ENCODE data around the gene GABARAP.

The GABARAP gene

GRCh38 chr17:7218166-7218565, 24.1 kb downstream of the GABARAP start:
- Histone ChIP-seq H4K91ac (ENCODE audit: low read depth, low read length) (peak overlapping the region; percentile 73), H4K8ac (ENCODE audit: low read depth, low read length) (peak overlapping the region; percentile 68)

GRCh38 chr17:7217113-7217987, 24.9 kb downstream of the GABARAP start:
- Histone ChIP-seq H2AK5ac (ENCODE audit: low read length) (peak overlapping the region; percentile 86), H4K12ac (ENCODE audit: low read depth, low read length) (no peak overlapping the region), H2BK12ac (ENCODE audit: low read length) (peak overlapping the region; percentile 80), H2AFZ (ENCODE audit: insufficient read depth, low read length, poor library complexity) (no peak overlapping the region), H4K91ac (ENCODE audit: low read depth, low read length) (peak overlapping the region; percentile 73), H2BK120ac (ENCODE audit: insufficient read depth, low read length, poor library complexity) (peak overlapping the region; percentile 16), H3K27ac (ENCODE audit: low read depth, low read length) (no peak overlapping the region), H3K27me3 (ENCODE audit: insufficient read depth, low read length) (no peaks in the 10 kb centered on the region), H3K18ac (ENCODE audit: low read length) (peak overlapping the region; percentile 5), H3K9me3 (ENCODE audit: insufficient read depth, low read depth, low read length) (no peaks in the 10 kb centered on the region), H3K4me1 (ENCODE audit: control insufficient read depth in 1 of 2, insufficient read depth in 2 of 2, low read length in 2 of 2) (peaks cover 44 to 55% of the 10 kb centered on the region in 2 experiments), H3K23ac (ENCODE audit: low read length) (no peak overlapping the region), H3K14ac (ENCODE audit: low read length) (no peak overlapping the region), H3K4me3 (ENCODE audit: low read depth, low read length) (peak overlapping the region; percentile 16), H3K36me3 (ENCODE audit: control insufficient read depth in 1 of 2, insufficient read depth in 2 of 2, low read length in 2 of 2) (peaks cover 15 to 18% of the 10 kb centered on the region in 2 experiments), H3K79me2 (ENCODE audit: control insufficient read depth, insufficient read depth, low read length, poor library complexity) (peaks cover 10% of the 10 kb centered on the region), H4K8ac (ENCODE audit: low read depth, low read length) (peak overlapping the region; percentile 68), H3K4me2 (ENCODE audit: low read length) (peak overlapping the region; percentile 60), H3K4ac (ENCODE audit: low read depth, low read length) (peak overlapping the region; percentile 28), H3K9ac (ENCODE audit: low read length) (no peak overlapping the region), H3K79me1 (ENCODE audit: low read length) (peaks cover 26% of the 10 kb centered on the region), H2BK5ac (ENCODE audit: low read depth, low read length, poor library complexity) (peak overlapping the region; percentile 11)
- whole genome bisulfite sequencing (ENCODE audit: extremely low coverage, insufficient coverage, insufficient read length) = no CpG with 5 or more reads among the region's 32 CpGs
- no peak for DNase-seq

More at GRCh38 chr17:7218166-7218565, 24.1 kb downstream of the GABARAP start:
- peak overlapping the region; percentile 80 for H2BK12ac ChIP-seq (ENCODE audit: low read length)
- peaks cover 10% of the 10 kb centered on the region for H3K79me2 ChIP-seq (ENCODE audit: control insufficient read depth, insufficient read depth, low read length, poor library complexity)
- peaks cover 26% of the 10 kb centered on the region for H3K79me1 ChIP-seq (ENCODE audit: low read length)
- no peak overlapping the region for H3K9ac ChIP-seq (ENCODE audit: low read length)
- no peak overlapping the region for H3K23ac ChIP-seq (ENCODE audit: low read length)
- H2AK5ac ChIP-seq (ENCODE audit: low read length) = peak overlapping the region; percentile 86
- peak overlapping the region; percentile 58 for H4K12ac ChIP-seq (ENCODE audit: low read depth, low read length)
- peak overlapping the region; percentile 28 for H3K4ac ChIP-seq (ENCODE audit: low read depth, low read length)
- no peak for DNase-seq
- H3K27me3 ChIP-seq (ENCODE audit: insufficient read depth, low read length) = no peaks in the 10 kb centered on the region
- H3K9me3 ChIP-seq (ENCODE audit: insufficient read depth, low read depth, low read length) = no peaks in the 10 kb centered on the region
- no CpG with 5 or more reads among the region's 6 CpGs for WGBS (ENCODE audit: extremely low coverage, insufficient coverage, insufficient read length)
- peak overlapping the region; percentile 54 for H3K14ac ChIP-seq (ENCODE audit: low read length)
- no peak overlapping the region for H3K4me2 ChIP-seq (ENCODE audit: low read length)
- H3K36me3 ChIP-seq (ENCODE audit: control insufficient read depth in 1 of 2, insufficient read depth in 2 of 2, low read length in 2 of 2) = peaks cover 23 to 26% of the 10 kb centered on the region in 2 experiments
- H2BK120ac ChIP-seq (ENCODE audit: insufficient read depth, low read length, poor library complexity) = peak overlapping the region; percentile 18
- no peak overlapping the region for H3K18ac ChIP-seq (ENCODE audit: low read length)
- H3K4me1 ChIP-seq (ENCODE audit: control insufficient read depth in 1 of 2, insufficient read depth in 2 of 2, low read length in 2 of 2) = peaks cover 47 to 63% of the 10 kb centered on the region in 2 experiments
- H3K27ac ChIP-seq (ENCODE audit: low read depth, low read length) = no peak overlapping the region
- no peak overlapping the region for H2BK5ac ChIP-seq (ENCODE audit: low read depth, low read length, poor library complexity)
- no peak overlapping the region for H3K4me3 ChIP-seq (ENCODE audit: low read depth, low read length)
- H2AFZ ChIP-seq (ENCODE audit: insufficient read depth, low read length, poor library complexity) = no peak overlapping the region

DNA sequence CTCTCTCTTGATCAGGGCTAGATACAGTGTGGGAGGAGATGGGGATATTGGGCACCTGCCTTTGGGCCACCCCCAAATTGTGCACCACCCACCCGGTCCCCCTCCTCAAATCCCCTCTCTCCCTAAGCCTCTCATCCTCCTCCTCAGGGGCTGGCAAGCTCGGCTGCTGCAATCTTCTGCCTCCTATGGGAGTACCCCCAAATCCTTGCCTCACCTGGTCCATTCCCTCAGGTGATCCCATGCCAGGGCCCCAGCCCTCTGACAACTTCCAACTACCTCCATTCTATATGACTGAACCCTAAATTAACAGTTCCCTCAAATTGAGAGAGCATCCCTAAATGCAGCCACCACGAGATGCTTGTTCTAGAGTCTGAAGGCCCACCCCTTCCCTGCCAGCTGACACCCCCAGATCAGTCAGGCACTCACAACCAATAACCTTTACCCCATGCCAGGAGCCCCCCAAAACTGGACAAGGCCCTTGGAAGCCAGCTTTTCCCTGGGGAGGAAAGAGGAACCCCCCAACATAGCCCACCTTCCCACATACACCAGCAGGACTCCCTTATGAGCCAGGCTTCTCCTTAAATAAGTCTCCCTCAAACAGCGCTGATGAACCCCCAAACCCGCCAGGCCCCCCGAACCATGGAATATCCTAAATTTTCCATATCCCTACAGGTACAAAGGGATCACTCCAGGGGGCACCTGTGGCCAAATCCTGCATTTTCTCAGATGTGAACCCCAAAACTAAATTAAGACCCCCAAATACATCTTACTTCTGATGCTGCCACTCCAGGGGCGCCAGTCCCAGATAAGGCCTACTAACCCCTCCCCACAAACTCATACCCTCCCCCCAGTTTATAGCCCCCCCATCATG, 25.8 kb downstream of the GABARAP start:
- H4K91ac ChIP-seq (ENCODE audit: low read depth, low read length) = peak overlapping the region; percentile 45
- H2BK5ac ChIP-seq (ENCODE audit: low read depth, low read length, poor library complexity) = no peak overlapping the region
- DNase-seq = no peak
- H3K14ac ChIP-seq (ENCODE audit: low read length) = peak overlapping the region; percentile 4
- H2AFZ ChIP-seq (ENCODE audit: insufficient read depth, low read length, poor library complexity) = no peak overlapping the region
- H3K27ac ChIP-seq (ENCODE audit: low read depth, low read length) = peak overlapping the region; percentile 23
- no peak overlapping the region for H3K4ac ChIP-seq (ENCODE audit: low read depth, low read length)
- H3K79me1 ChIP-seq (ENCODE audit: low read length) = peaks cover 26% of the 10 kb centered on the region
- no peak overlapping the region for H3K9ac ChIP-seq (ENCODE audit: low read length)
- H3K23ac ChIP-seq (ENCODE audit: low read length) = no peak overlapping the region
- peaks cover 10% of the 10 kb centered on the region for H3K79me2 ChIP-seq (ENCODE audit: control insufficient read depth, insufficient read depth, low read length, poor library complexity)
- peak overlapping the region; percentile 16 for H3K4me3 ChIP-seq (ENCODE audit: low read depth, low read length)
- peak overlapping the region; percentile 14 for H2BK12ac ChIP-seq (ENCODE audit: low read length)
- H3K4me1 ChIP-seq (ENCODE audit: control insufficient read depth in 1 of 2, insufficient read depth in 2 of 2, low read length in 2 of 2) = peaks cover 41 to 54% of the 10 kb centered on the region in 2 experiments
- peaks cover 6 to 9% of the 10 kb centered on the region in 2 experiments for H3K36me3 ChIP-seq (ENCODE audit: control insufficient read depth in 1 of 2, insufficient read depth in 2 of 2, low read length in 2 of 2)
- no peak overlapping the region for H2BK120ac ChIP-seq (ENCODE audit: insufficient read depth, low read length, poor library complexity)
- H4K8ac ChIP-seq (ENCODE audit: low read depth, low read length) = peak overlapping the region; percentile 6
- H4K12ac ChIP-seq (ENCODE audit: low read depth, low read length) = no peak overlapping the region
- peak overlapping the region; percentile 60 for H3K4me2 ChIP-seq (ENCODE audit: low read length)
- H3K18ac ChIP-seq (ENCODE audit: low read length) = peak overlapping the region; percentile 30
- H2AK5ac ChIP-seq (ENCODE audit: low read length) = peak overlapping the region; percentile 44
- no CpG with 5 or more reads among the region's 7 CpGs for WGBS (ENCODE audit: extremely low coverage, insufficient coverage, insufficient read length)
- no peaks in the 10 kb centered on the region for H3K9me3 ChIP-seq (ENCODE audit: insufficient read depth, low read depth, low read length)
- H3K27me3 ChIP-seq (ENCODE audit: insufficient read depth, low read length) = no peaks in the 10 kb centered on the region

- Histone ChIP-seq H3K27ac (ENCODE audit: low read depth, low read length) (peak overlapping the region; percentile 66), H3K9me3 (ENCODE audit: insufficient read depth, low read depth, low read length) (no peaks in the 10 kb centered on the region), H3K4me2 (ENCODE audit: low read length) (peak overlapping the region; percentile 75), H3K4me1 (ENCODE audit: control insufficient read depth in 1 of 2, insufficient read depth in 2 of 2, low read length in 2 of 2) (peaks cover 33 to 49% of the 10 kb centered on the region in 2 experiments), H3K79me2 (ENCODE audit: control insufficient read depth, insufficient read depth, low read length, poor library complexity) (peaks cover 9% of the 10 kb centered on the region), H3K4ac (ENCODE audit: low read depth, low read length) (no peak overlapping the region), H2BK12ac (ENCODE audit: low read length) (no peak overlapping the region), H3K14ac (ENCODE audit: low read length) (peak overlapping the region; percentile 6), H3K36me3 (ENCODE audit: control insufficient read depth in 1 of 2, insufficient read depth in 2 of 2, low read length in 2 of 2) (peaks cover 0 to 2% of the 10 kb centered on the region in 2 experiments), H3K23ac (ENCODE audit: low read length) (no peak overlapping the region), H3K18ac (ENCODE audit: low read length) (no peak overlapping the region), H3K79me1 (ENCODE audit: low read length) (peaks cover 24% of the 10 kb centered on the region), H2AK5ac (ENCODE audit: low read length) (no peak overlapping the region), H3K9ac (ENCODE audit: low read length) (no peak overlapping the region), H2BK5ac (ENCODE audit: low read depth, low read length, poor library complexity) (no peak overlapping the region), H2AFZ (ENCODE audit: insufficient read depth, low read length, poor library complexity) (no peak overlapping the region), H2BK120ac (ENCODE audit: insufficient read depth, low read length, poor library complexity) (peak overlapping the region; percentile 12), H3K4me3 (ENCODE audit: low read depth, low read length) (no peak overlapping the region), H3K27me3 (ENCODE audit: insufficient read depth, low read length) (no peaks in the 10 kb centered on the region), H4K8ac (ENCODE audit: low read depth, low read length) (no peak overlapping the region), H4K91ac (ENCODE audit: low read depth, low read length) (no peak overlapping the region), H4K12ac (ENCODE audit: low read depth, low read length) (no peak overlapping the region)
- no peak for DNase-seq
- no CpG with 5 or more reads among the region's 10 CpGs for WGBS (ENCODE audit: extremely low coverage, insufficient coverage, insufficient read length)
Measured at GRCh38 chr17:7215652-7216180, 26.5 kb downstream of the GABARAP start.
